ENCODE data around the gene BEND6. TPM values are rescaled to one million over a fixed set of nuclear protein-coding genes. Genes with fewer than 3 reads are reported as not detected.
"Not testable (repeated sequence)": the region's sequence is repeated elsewhere in the genome, so short reads cannot be mapped to it uniquely, and the experiment has no call there.

The BEND6 gene
- total RNA-seq, 1 experiment from 2014 or later: 18.9 TPM

DNA sequence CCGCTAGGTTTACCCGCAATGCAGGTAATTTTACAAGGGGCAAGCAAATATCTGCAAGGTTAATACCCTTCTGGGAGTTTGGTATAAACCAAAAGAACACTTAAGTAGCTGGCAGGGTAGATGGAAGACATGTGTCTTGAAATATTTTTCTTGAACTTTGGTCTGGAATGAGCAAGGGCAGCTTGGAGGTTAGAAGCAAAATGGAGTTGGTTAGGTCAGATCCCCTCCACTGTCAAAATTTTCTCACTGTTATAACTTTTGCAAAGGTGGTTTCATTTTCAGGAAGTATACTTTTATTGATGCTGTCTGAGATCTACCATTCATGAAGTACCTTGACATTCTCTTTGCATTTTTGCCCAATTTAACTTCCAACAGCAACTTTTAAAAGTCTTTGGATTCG lies 78.3 kb downstream of the BEND6 start:
- no peak for DNase-seq (ENCODE audit: low spot score)

DNA sequence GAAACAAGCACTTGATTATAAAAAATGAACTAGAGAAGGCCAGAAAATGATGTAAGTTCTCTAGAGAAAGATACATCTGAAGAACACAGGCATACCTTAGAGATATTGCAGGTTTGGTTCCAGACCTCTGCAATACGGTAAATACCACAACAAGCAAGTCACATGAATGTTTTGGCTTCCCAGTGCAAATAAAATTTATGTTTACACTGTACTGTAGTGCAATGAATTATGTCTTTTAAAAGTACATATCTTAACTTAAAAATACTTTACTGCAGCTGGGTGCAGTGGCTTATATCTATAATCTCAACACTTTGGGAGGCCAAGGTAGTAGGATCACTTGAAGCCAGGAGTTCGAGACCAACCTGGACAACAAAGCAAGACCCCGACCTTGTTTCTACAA lies 80.6 kb downstream of the BEND6 start:
- no peak for DNase-seq (ENCODE audit: low spot score)

DNA sequence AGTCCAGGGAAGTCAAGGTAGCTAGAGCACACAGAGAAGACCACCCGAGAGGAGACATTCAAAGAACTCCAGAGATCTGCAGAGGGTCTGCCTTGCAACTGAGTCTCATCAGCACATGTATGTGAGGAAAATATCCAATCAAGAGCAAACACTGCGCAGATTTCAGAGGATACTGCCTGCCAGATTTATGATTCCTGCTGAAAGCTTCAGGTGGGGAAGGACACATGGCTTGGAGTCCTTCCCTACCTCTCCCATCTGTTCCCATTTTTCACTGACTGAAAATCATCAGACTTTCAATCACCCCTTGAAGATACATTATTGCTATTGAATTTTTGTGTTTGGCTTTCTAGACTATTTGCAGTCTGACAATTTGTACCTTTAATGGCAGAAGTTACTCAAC lies 84.0 kb downstream of the BEND6 start:
- DNase-seq (ENCODE audit: low spot score): no peak

DNA sequence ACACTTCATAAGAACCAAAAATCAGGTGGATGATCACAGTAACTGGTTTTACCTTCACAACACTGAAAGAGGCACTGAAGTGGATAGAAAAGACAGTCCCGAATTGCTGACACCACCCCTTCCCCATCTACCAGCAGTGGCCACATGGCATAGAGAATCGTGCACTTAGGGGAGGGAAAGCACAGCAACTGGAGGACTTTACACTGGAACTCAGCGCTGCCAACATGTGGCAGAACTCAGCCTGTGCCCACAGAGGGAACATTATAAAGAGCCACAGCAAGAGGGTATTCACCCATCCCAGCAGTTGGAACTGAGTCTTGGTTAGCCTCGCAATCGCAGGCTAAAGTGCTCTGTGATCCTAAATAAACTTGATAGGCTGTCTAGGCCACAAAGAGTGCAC lies 85.1 kb downstream of the BEND6 start:
- peak; percentile 14 for DNase-seq (ENCODE audit: low spot score)

- not testable (repeated sequence) for DNase-seq (ENCODE audit: low spot score)
These were observed 89.2 kb downstream of the BEND6 start for GRCh38 chr6:57044061-57044460.

GRCh38 chr6:57044568-57044967 lies 89.7 kb downstream of the BEND6 start:
- no peak for DNase-seq (ENCODE audit: low spot score)

DNA sequence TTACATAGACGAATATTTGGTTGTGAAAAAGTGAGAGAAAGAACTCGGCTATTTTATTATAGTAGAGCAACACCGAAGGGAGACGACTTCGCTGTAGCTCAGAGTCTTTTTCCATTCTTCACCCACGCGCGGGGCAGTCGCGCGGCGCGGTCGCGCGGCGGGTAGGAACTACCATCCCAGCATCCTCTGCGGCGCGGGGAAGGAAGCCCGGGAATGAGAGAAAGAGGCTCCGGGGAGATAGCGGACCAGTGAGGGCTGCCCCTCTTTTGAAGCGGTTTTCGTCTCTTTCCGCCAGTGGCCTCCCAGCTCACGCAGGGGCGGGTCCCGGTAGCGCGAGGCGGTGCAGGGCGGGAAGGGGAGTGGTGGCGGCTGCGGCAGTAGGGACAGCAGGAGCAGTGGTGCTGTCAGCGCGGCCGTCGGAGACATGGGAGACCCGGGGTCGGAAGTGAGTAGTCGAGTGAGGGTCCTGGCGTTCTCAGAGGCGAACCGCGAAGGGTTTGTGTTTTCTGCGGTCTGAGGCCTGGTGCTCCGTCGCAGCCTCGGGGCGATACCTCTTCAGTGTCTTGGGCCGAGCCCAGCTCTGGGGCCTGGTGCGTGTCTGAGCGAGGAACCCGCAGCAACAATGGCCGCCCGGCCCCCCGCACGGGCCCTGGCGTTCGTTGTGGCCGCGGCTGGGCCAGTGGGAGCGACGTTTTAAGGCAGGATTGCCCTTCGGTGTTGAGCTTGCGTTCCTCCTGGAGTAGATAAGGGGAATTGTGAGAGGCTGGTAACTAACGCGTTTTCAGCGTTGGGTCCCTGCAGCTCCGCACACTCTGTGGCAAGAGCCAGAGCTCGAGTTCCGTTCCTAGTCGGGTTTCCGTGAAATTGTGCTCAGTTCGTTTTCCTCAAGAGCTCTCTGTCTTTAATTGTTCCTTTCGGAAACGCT lies 91.7 kb downstream of the BEND6 start, which contains the start of gene KIAA1586:
TSS of gene KIAA1586 (plus strand) at position 362 of the 925 bp plus-strand sequence. CDS start at position 425, 63 bp downstream.
- DNase-seq (ENCODE audit: low spot score): peak; percentile 91

GRCh38 chr6:57047257-57047585 lies 92.3 kb downstream of the BEND6 start:
- DNase-seq (ENCODE audit: low spot score): not testable (repeated sequence)

GRCh38 chr6:57047859-57048258 lies 93.0 kb downstream of the BEND6 start:
- not testable (repeated sequence) for DNase-seq (ENCODE audit: low spot score)

GRCh38 chr6:57048577-57048976 lies 93.7 kb downstream of the BEND6 start:
- DNase-seq (ENCODE audit: low spot score): no peak

DNA sequence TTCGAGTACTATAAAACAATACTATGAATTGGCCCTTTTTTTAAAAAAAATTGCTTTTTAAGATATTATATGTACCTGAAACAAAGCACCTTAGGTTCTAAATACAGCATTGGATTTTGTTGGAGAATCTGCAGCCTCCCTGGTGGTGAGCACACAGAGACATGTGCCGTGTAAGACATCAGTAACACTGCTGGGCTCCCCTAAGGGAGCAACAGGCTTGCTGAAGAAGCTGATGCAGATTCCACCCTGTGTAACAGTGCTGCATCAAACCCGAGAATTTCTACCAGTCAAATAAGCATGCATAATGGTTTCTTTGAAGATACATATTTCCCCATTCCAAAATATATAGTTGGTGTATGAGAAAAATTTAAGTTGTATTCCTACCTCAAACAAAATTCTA lies 108.9 kb downstream of the BEND6 start:
- DNase-seq (ENCODE audit: low spot score): no peak

- DNase-seq (ENCODE audit: low spot score): no peak
These were observed 109.9 kb downstream of the BEND6 start for GRCh38 chr6:57064809-57065208.

DNA sequence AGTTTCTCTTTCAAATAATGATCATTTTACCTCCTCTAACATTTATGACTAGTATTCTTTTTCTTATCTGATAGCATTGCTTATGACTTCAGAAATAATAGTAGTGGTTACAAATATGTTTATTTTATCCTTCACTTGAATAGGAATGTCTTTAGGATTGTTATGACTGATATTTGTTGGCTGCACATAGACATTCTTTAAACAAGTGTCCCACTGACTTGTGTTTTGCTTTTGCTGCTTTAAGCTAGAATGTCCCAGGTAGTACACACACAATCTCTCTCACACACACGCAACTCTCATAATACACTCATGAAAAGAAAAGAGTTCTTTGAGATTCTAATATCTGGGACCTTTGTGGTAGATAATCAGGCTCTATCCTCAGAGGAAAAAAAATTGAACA lies 113.2 kb downstream of the BEND6 start:
- no peak for DNase-seq (ENCODE audit: low spot score)

GRCh38 chr6:57069228-57069627 lies 114.3 kb downstream of the BEND6 start:
- DNase-seq (ENCODE audit: low spot score): no peak

DNA sequence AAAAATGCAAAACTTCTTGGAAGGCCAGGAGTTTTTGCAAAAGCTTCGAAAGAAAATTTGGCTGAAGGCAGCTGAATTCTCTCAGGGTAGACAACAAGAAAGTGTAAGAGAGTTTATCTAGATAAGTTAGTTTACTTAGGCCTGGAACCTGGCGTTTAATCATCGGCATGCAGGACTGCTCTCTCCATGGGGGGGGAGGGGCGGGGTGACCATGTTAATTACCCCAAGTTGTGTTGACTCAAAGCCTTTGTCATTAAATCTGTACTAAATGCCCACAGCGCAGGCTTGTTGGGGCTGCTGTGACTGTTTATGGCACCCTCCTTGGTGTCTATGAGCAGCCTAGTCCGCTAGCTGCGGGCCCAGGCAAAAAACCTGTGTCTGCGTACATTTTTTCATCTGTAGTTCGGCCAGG lies 115.0 kb downstream of the BEND6 start:
- DNase-seq (ENCODE audit: low spot score): no peak

GRCh38 chr6:57072108-57072507 lies 117.2 kb downstream of the BEND6 start:
- DNase-seq (ENCODE audit: low spot score): no peak

DNA sequence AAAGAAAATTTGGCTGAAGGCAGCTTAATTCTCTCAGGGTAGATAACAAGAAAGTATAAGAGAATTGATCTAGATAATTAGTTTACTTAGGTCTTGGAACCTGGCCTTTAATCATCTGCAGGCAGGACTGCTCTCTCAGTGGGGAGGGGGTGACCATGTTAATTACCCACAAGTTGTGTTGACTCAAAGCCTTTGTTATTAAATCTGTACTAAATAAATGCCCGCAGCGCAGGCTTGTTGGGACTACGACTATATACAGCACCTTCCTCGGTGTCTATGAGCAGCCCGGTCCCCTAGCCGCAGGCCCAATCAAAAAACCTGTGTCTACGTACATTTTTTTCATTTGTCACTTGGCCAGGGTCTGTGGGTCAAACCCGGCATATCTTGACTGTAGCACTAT lies 119.5 kb downstream of the BEND6 start:
- DNase-seq (ENCODE audit: low spot score): no peak

DNA sequence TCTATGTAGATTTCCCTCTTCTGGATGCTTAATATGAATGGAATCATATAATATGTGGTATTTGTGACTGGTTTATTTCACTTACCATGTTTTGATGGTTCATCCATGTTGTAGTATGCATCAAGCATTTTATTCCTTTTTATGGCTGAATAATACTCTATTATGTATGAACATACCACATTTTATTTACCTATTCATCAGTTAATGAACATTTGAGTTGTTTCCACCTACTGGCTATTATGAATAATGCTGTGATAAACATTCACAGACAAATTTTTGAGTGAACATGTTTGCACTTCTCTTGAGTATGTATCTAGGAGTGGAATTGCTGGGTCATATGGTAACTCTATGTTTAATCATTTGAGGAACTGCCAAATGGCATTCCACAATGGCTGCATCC lies 120.2 kb downstream of the BEND6 start:
- no peak for DNase-seq (ENCODE audit: low spot score)

Other genes with a start within 250 kb of the BEND6 start
- 9.8 and 16.6 TPM in 2 replicates for gene KIAA1586, start 91.6 kb downstream of the BEND6 start, total RNA-seq (2014; rRNA removed; shearing (Covaris generic))
- 26.2 and 32.9 TPM in 2 replicates for gene ZNF451, start 135.1 kb downstream of the BEND6 start, total RNA-seq (2014; rRNA removed; shearing (Covaris generic))
- 28.1 and 29.4 TPM in 2 replicates for gene BAG2, start 217.2 kb downstream of the BEND6 start, total RNA-seq (2014; rRNA removed; shearing (Covaris generic))